ENCODE measurements around the gene CTTNBP2.

Gene CTTNBP2

GRCh38 chr7:117871401-117871777 is 1.9 kb downstream of the CTTNBP2 start:
- TF ChIP-seq CTCF (conservative IDR thresholded peaks at IDR 0.05; ENCODE audit: control insufficient read depth, insufficient read depth, low read depth, low read length) = no peak
- DNase-seq (ENCODE audit: low read depth) = no peak
- H3K4me3 ChIP-seq (ENCODE audit: control insufficient read depth, low read depth, low read length) = no peak overlapping the region

GRCh38 chr7:117870448-117871130 is 2.7 kb downstream of the CTTNBP2 start:
- no peak overlapping the region for H3K4me3 ChIP-seq (ENCODE audit: control insufficient read depth, low read depth, low read length)
- no peak for DNase-seq (ENCODE audit: low read depth)
- no peak for TF ChIP-seq CTCF (conservative IDR thresholded peaks at IDR 0.05; ENCODE audit: control insufficient read depth, insufficient read depth, low read depth, low read length)

- no peak overlapping the region for H3K4me3 ChIP-seq (ENCODE audit: control insufficient read depth, low read depth, low read length)
- no peak for DNase-seq (ENCODE audit: low read depth)
These were observed 3.9 kb downstream of the CTTNBP2 start for GRCh38 chr7:117869374-117869773.

GRCh38 chr7:117863618-117864017 is 9.6 kb downstream of the CTTNBP2 start:
- TF ChIP-seq CTCF (conservative IDR thresholded peaks at IDR 0.05; ENCODE audit: control insufficient read depth, insufficient read depth, low read depth, low read length) = no peak
- no peak overlapping the region for H3K4me3 ChIP-seq (ENCODE audit: control insufficient read depth, low read depth, low read length)
- DNase-seq (ENCODE audit: low read depth) = no peak

More at GRCh38 chr7:117869374-117869773, 3.9 kb downstream of the CTTNBP2 start:
- TF ChIP-seq CTCF (conservative IDR thresholded peaks at IDR 0.05; ENCODE audit: control insufficient read depth, insufficient read depth, low read depth, low read length) = no peak

GRCh38 chr7:117862378-117862777 is 10.9 kb downstream of the CTTNBP2 start:
- no peak for DNase-seq (ENCODE audit: low read depth)
- TF ChIP-seq CTCF (conservative IDR thresholded peaks at IDR 0.05; ENCODE audit: control insufficient read depth, insufficient read depth, low read depth, low read length) = no peak

GRCh38 chr7:117859246-117859812 is 13.9 kb downstream of the CTTNBP2 start:
- no peak for DNase-seq (ENCODE audit: low read depth)
- no peak for TF ChIP-seq CTCF (conservative IDR thresholded peaks at IDR 0.05; ENCODE audit: control insufficient read depth, insufficient read depth, low read depth, low read length)
- no peak overlapping the region for H3K4me3 ChIP-seq (ENCODE audit: control insufficient read depth, low read depth, low read length)

More at GRCh38 chr7:117862378-117862777, 10.9 kb downstream of the CTTNBP2 start:
- H3K4me3 ChIP-seq (ENCODE audit: control insufficient read depth, low read depth, low read length) = no peak overlapping the region
